Endothelial cell of umbilical vein (primary cell): ENCODE measurements around the gene ABCB10. TPM values are rescaled to one million over a fixed set of nuclear protein-coding genes. Genes with fewer than 3 reads are reported as not detected.

Source experiments
- BruUV-seq: library from RNA; stranded (reverse); fragments of 400-500 nt; replicated peaks from 2 replicates; lab custom pipeline; 2021; lab: Mats Ljungman, UMichigan
- CTCF ChIA-PET: fragments of 300-600, 350-600 bp; sonication (Branson Sonifier 250); formaldehyde crosslinking; loops from one replicate; lab custom pipeline; 2021; ENCODE audit warnings: antibody characterized with exemption, inconsistent platforms; lab: Charles Lee
- POLR2A ChIA-PET: fragments of 300-600, 350-600 bp; sonication (Branson Sonifier 250); formaldehyde crosslinking; loops from one replicate; lab custom pipeline; 2021; ENCODE audit warnings: antibody characterized with exemption, inconsistent platforms; lab: Charles Lee
- DNase-seq: peaks from one replicate; pipeline ENCODE4 v3.0.0-alpha.2; 2011; ENCODE audit warnings: low read depth, low spot score
- FAIRE-seq: peaks from 2 replicates; lab custom pipeline; 2011; peaks lifted over from hg19 to GRCh38; lab: Jason Lieb, UNC
- H2AFZ ChIP-seq: 2 replicates; pipeline ENCODE4 v1.6.0; 2012; ENCODE audit warnings: low read depth, low read length, control low read depth, inconsistent platforms
- H3K27ac ChIP-seq: 2 replicates; pipeline ENCODE4 v1.5.1; 2011; ENCODE audit warnings: low read depth, mild to moderate bottlenecking, control low read depth, low read length, moderate library complexity; ENCODE audit not compliant: insufficient read depth
- H3K27me3 ChIP-seq, 2 experiments: 2 replicates each; pipeline versions ENCODE4 v1.6.0 to v1.6.1; 2011; ENCODE audit warnings: low read length in 2 of 2, mixed read lengths in 1 of 2; ENCODE audit not compliant: control insufficient read depth in 2 of 2, insufficient read depth in 2 of 2
- H3K36me3 ChIP-seq, 2 experiments: 2 replicates in 1 of 2; 3 replicates in 1 of 2; pipeline ENCODE4 v1.5.1; 2011; ENCODE audit warnings: low read length in 2 of 2, mild to moderate bottlenecking in 1 of 2, moderate library complexity in 1 of 2; ENCODE audit not compliant: control insufficient read depth in 2 of 2, insufficient read depth in 2 of 2; ENCODE audit errors: extremely low read depth in 1 of 2
- H3K4me1 ChIP-seq: 3 replicates; pipeline ENCODE4 v1.5.1; 2011; ENCODE audit warnings: mild to moderate bottlenecking, low read length; ENCODE audit not compliant: control insufficient read depth, insufficient read depth; ENCODE audit errors: extremely low read depth
- H3K4me2 ChIP-seq: 2 replicates; pipeline ENCODE4 v1.6.1; 2011; ENCODE audit warnings: low read length, control low read depth, mixed read lengths; ENCODE audit not compliant: insufficient read depth
- H3K4me3 ChIP-seq, 3 experiments: fragments of 200-600 bp in 1 of 3; sonication (generic), shearing (Covaris generic) in 1 of 3; replicated peaks in 1 of 3; 2 replicates each; pipeline ENCODE4 v1.5.1; 2011 to 2016; ENCODE audit warnings: control low read depth in 3 of 3, low read length in 3 of 3, mild to moderate bottlenecking in 2 of 3, inconsistent platforms in 1 of 3, low read depth in 1 of 3, moderate library complexity in 1 of 3; ENCODE audit not compliant: insufficient read depth in 1 of 3
- H3K79me2 ChIP-seq: 2 replicates; pipeline ENCODE4 v1.6.0; 2012; ENCODE audit warnings: low read length, inconsistent platforms; ENCODE audit not compliant: control insufficient read depth, insufficient read depth
- H3K9ac ChIP-seq: replicated peaks from 2 replicates; pipeline ENCODE3; 2011; ENCODE audit warnings: low read length, control low read depth; ENCODE audit not compliant: insufficient read depth; ENCODE audit errors: extremely low read depth
- H3K9me1 ChIP-seq: replicated peaks from 3 replicates; pipeline ENCODE4 v1.6.0; 2011; ENCODE audit warnings: mild to moderate bottlenecking, low read length; ENCODE audit not compliant: control insufficient read depth, insufficient read depth; ENCODE audit errors: extremely low read depth
- H3K9me3 ChIP-seq: replicated peaks from 2 replicates; pipeline ENCODE4 v1.5.1; 2012; ENCODE audit warnings: low read length, inconsistent platforms; ENCODE audit not compliant: control insufficient read depth, insufficient read depth
- H4K20me1 ChIP-seq: replicated peaks from 2 replicates; pipeline ENCODE3; 2011; ENCODE audit warnings: mild to moderate bottlenecking, low read length; ENCODE audit not compliant: control insufficient read depth, insufficient read depth; ENCODE audit errors: extremely low read depth
- EZH2 ChIP-seq: IDR thresholded peaks from 2 replicates; pipeline ENCODE4 v1.6.1; 2012; ENCODE audit warnings: borderline replicate concordance, low read depth, mild to moderate bottlenecking, moderate library complexity, low read length, inconsistent platforms; ENCODE audit not compliant: severe bottlenecking
- FOS ChIP-seq: IDR thresholded peaks from 2 replicates; pipeline ENCODE4 v1.6.1; 2011; ENCODE audit warnings: mild to moderate bottlenecking, low read length, moderate library complexity, borderline replicate concordance; ENCODE audit not compliant: insufficient read depth
- GATA2 ChIP-seq: IDR thresholded peaks from 2 replicates; pipeline ENCODE4 v1.7.0; 2011; ENCODE audit warnings: low read depth, mild to moderate bottlenecking, moderate library complexity, mixed read lengths, low read length; ENCODE audit not compliant: insufficient read length, insufficient read depth
- JUN ChIP-seq: IDR thresholded peaks from 2 replicates; pipeline ENCODE4 v1.6.1; 2011; ENCODE audit warnings: borderline replicate concordance, low read depth; ENCODE audit not compliant: insufficient read length, insufficient read depth
- MYC ChIP-seq: IDR thresholded peaks from one replicate; pipeline ENCODE4 v1.6.1; 2011; ENCODE audit warnings: mild to moderate bottlenecking, low read depth, low read length
- POLR2AphosphoS5 ChIP-seq: IDR thresholded peaks from 2 replicates; pipeline ENCODE4 v1.6.1; 2012; ENCODE audit warnings: low read depth, mild to moderate bottlenecking, control low read depth, low read length, moderate library complexity; ENCODE audit not compliant: insufficient read depth
- dilution Hi-C: fragments of 300-500 bp; cut with MboI; formaldehyde crosslinking; loops from one replicate; pipeline ENCODE4 v1.15.0; 2019; ENCODE audit warnings: low sequenced_read_pairs; ENCODE audit not compliant: extremely low pct_ligation_motif_present
- intact Hi-C: fragments of 100-400 bp; cut with micrococcal nuclease; formaldehyde crosslinking; loops from one replicate; pipeline ENCODE4 v1.10.0; 2022
- polyA plus RNA-seq, 4 experiments: library from polyadenylated mRNA; depleted of rRNA in 3 of 4; stranded (reverse) in 3 of 4; unstranded in 1 of 4; fragments of >200 nt; gene quantifications; 2 replicates each; pipeline versions ENCODE4 v1.2.1 to v1.2.3, GENCODE V29; 2011 to 2012; ENCODE audit warnings: missing spikeins in 1 of 4
- total RNA-seq: library from RNA; stranded (reverse); gene quantifications from 2 replicates; pipeline ENCODE4 v1.2.3, GENCODE V29; 2021
- TF ChIP-seq, protein P1 (sequence below), 2 donors: IDR thresholded peaks; 1 replicate in 1 of 2; 2 replicates in 1 of 2; pipeline ENCODE4 v1.5.1; 2011; ENCODE audit warnings: low read length in 2 of 2, mild to moderate bottlenecking in 2 of 2, moderate library complexity in 2 of 2, control low read depth in 1 of 2, inconsistent platforms in 1 of 2, low read depth in 1 of 2; ENCODE audit not compliant: insufficient read depth in 1 of 2; ENCODE audit errors: extremely low read depth in 1 of 2
- TF ChIP-seq, protein P2 (sequence below): IDR thresholded peaks from 2 replicates; pipeline ENCODE4 v1.6.1; 2011; ENCODE audit not compliant: insufficient read depth, insufficient read length

Gene ABCB10
- total and polyA plus RNA-seq, 2 donors (not counting 3 experiments of a cell fraction or from before 2014, with no cell fraction given) = 6.0 to 19.4 TPM

- POLR2A ChIA-PET = no interaction called here
- no TSS peak for BruUV-seq
- H3K36me3 ChIP-seq = peaks cover 0 to 13% of the 10 kb centered on the region in 2 experiments
These were observed 31.6 kb upstream of the ABCB10 start for GRCh38 chr1:229590119-229590518.

More at GRCh38 chr1:229590119-229590518, 31.6 kb upstream of the ABCB10 start:
- Histone ChIP-seq H3K4me3 (no peak overlapping the region), H2AFZ (no peak overlapping the region), H3K27me3 (no peaks in the 10 kb centered on the region), H3K4me2 (no peak overlapping the region), H3K9me3 (no peaks in the 10 kb centered on the region), H3K27ac (no peak overlapping the region), H3K4me1 (no peaks in the 10 kb centered on the region), H3K9me1 (no peaks in the 10 kb centered on the region), H3K79me2 (no peaks in the 10 kb centered on the region), H4K20me1 (no peaks in the 10 kb centered on the region), H3K9ac (no peak overlapping the region)
- DNase-seq = no peak
- intact Hi-C loops = no loop called here
- CTCF ChIA-PET = interaction anchor here (1.2 kb wide), 1 partner anchor 10 kb away, joined by 3 read pairs; no protein-coding TSS in a partner anchor
- dilution Hi-C loops = no loop called here
- no peak for TF ChIP-seq JUN
- TF ChIP-seq POLR2AphosphoS5 = no peak
- TF ChIP-seq GATA2 = no peak
- TF ChIP-seq MYC = no peak
- TF ChIP-seq EZH2 = no peak
- no peak for TF ChIP-seq FOS
- TF ChIP-seq, protein P1, sequence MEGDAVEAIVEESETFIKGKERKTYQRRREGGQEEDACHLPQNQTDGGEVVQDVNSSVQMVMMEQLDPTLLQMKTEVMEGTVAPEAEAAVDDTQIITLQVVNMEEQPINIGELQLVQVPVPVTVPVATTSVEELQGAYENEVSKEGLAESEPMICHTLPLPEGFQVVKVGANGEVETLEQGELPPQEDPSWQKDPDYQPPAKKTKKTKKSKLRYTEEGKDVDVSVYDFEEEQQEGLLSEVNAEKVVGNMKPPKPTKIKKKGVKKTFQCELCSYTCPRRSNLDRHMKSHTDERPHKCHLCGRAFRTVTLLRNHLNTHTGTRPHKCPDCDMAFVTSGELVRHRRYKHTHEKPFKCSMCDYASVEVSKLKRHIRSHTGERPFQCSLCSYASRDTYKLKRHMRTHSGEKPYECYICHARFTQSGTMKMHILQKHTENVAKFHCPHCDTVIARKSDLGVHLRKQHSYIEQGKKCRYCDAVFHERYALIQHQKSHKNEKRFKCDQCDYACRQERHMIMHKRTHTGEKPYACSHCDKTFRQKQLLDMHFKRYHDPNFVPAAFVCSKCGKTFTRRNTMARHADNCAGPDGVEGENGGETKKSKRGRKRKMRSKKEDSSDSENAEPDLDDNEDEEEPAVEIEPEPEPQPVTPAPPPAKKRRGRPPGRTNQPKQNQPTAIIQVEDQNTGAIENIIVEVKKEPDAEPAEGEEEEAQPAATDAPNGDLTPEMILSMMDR (IDR thresholded peaks at IDR 0.05; ENCODE audit: extremely low read depth in 1 of 2, insufficient read depth in 1 of 2, low read depth in 1 of 2, low read length in 2 of 2) = no peak
- TF ChIP-seq, protein P2, sequence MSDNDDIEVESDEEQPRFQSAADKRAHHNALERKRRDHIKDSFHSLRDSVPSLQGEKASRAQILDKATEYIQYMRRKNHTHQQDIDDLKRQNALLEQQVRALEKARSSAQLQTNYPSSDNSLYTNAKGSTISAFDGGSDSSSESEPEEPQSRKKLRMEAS = no peak
- no peak for FAIRE-seq
